PC-3 (cell line): ENCODE results near the gene NGDN.

Experiments used
- CTCF ChIP-seq: fragments of 300-600 bp; sonication (generic); conservative IDR thresholded peaks from 2 replicates; pipeline ENCODE4 v1.5.1; 2017; ENCODE audit warnings: antibody characterized with exemption, low read depth, mild to moderate bottlenecking, low read length
- EZH2 ChIP-seq: fragments of 300-600 bp; sonication (generic); IDR thresholded peaks from one replicate; pipeline ENCODE4 v1.6.1; 2017; ENCODE audit warnings: antibody characterized with exemption, mild to moderate bottlenecking, low read length; ENCODE audit not compliant: unreplicated experiment

GRCh38 chr14:23521785-23522640 lies 52.5 kb downstream of the NGDN start:
- no peak for TF ChIP-seq CTCF
- no peak for TF ChIP-seq EZH2
